Esophagus muscularis mucosa (tissue), 3 donors: ENCODE data around the gene TRPM3.

Experiments
- POLR2A ChIP-seq: fragments of 450-650 bp; IDR thresholded peaks from one replicate; pipeline ENCODE4 v1.6.1; 2017; ENCODE audit warnings: antibody characterized with exemption, moderate library complexity, mild to moderate bottlenecking, low read depth
- POLR2AphosphoS5 ChIP-seq, 2 donors: sonication (generic); formaldehyde crosslinking; IDR thresholded peaks; one replicate each; pipeline ENCODE4 v1.6.1; 2017; ENCODE audit warnings: antibody characterized with exemption in 2 of 2
- TF ChIP-seq, protein P1 (sequence below), 3 experiments: fragments of 200-600 bp in 2 of 3; fragments of 450-650 bp in 1 of 3; sonication (generic) in 2 of 3; IDR thresholded peaks; one replicate each; pipeline ENCODE4 v1.5.1; 2017 to 2019; ENCODE audit warnings: antibody characterized with exemption in 3 of 3, mild to moderate bottlenecking in 2 of 3, moderate library complexity in 1 of 3

DNA sequence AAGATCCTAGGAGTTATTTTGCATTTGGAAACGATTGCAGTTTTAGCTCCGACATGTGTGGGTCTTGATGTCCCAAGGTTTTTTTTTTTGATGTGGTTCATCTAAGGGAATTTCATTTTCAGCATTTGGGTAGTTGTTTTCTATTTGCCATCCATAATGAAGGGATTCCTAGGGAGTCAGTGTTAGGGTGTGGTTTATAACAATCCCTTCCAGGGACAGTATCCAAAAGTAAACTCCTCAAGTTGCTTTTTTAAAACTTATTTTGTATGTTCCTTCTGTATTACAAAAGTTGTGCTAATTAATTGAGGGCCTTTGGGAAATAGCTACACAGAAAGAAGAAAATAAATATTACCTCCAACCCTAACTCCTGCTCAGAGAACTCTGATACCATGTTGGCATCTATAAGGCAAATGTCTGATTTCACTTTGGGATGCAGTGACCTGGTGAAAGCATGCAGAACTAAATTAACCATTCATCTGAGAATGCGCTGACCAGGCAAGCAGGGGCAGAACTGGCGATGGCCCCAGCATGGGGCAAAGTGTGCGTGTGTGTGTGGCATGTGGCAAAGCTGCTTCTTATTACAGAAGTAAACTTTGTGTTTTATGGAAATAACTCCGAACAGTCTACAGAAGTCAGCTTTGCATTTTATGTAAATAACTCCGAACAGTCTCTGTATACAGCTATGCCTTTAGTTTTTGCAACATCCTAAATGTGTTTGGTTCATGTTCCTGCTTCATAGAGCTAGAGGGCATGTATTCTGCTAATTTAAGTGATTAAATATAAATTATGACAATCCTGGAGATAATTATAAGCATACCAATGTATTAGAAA lies 237.2 kb downstream of the TRPM3 start:
- TF ChIP-seq, protein P1, sequence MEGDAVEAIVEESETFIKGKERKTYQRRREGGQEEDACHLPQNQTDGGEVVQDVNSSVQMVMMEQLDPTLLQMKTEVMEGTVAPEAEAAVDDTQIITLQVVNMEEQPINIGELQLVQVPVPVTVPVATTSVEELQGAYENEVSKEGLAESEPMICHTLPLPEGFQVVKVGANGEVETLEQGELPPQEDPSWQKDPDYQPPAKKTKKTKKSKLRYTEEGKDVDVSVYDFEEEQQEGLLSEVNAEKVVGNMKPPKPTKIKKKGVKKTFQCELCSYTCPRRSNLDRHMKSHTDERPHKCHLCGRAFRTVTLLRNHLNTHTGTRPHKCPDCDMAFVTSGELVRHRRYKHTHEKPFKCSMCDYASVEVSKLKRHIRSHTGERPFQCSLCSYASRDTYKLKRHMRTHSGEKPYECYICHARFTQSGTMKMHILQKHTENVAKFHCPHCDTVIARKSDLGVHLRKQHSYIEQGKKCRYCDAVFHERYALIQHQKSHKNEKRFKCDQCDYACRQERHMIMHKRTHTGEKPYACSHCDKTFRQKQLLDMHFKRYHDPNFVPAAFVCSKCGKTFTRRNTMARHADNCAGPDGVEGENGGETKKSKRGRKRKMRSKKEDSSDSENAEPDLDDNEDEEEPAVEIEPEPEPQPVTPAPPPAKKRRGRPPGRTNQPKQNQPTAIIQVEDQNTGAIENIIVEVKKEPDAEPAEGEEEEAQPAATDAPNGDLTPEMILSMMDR (IDR thresholded peaks at IDR 0.05) = no peak
- no peak for TF ChIP-seq POLR2AphosphoS5 (IDR thresholded peaks at IDR 0.05)
- no peak for TF ChIP-seq POLR2A
